HUES64 (cell line): ENCODE measurements around the gene QRICH1.
A peak's percentile ranks its signal among the peaks of the same experiment; 100 is the strongest.
"Not testable (repeated sequence)": the region's sequence is repeated elsewhere in the genome, so short reads cannot be mapped to it uniquely, and the experiment has no call there.

Experiments
- H3K27ac ChIP-seq: 2 replicates; pipeline ENCODE4 v1.7.0; 2013; ENCODE audit warnings: low read depth, low read length, inconsistent platforms
- H3K27me3 ChIP-seq: 2 replicates; pipeline ENCODE4 v1.6.1; 2013; ENCODE audit warnings: mild to moderate bottlenecking, low read length; ENCODE audit not compliant: insufficient read depth
- H3K36me3 ChIP-seq: 2 replicates; pipeline ENCODE4 v1.6.1; 2013; ENCODE audit warnings: mild to moderate bottlenecking, low read length; ENCODE audit not compliant: insufficient read depth
- H3K4me1 ChIP-seq: 2 replicates; pipeline ENCODE4 v1.6.1; 2013; ENCODE audit warnings: mild to moderate bottlenecking, low read length, moderate library complexity; ENCODE audit not compliant: insufficient read depth
- H3K4me3 ChIP-seq: 2 replicates; pipeline ENCODE4 v1.5.1; 2013; ENCODE audit warnings: mild to moderate bottlenecking, low read length, moderate library complexity
- H3K9ac ChIP-seq: 2 replicates; pipeline ENCODE4 v1.6.1; 2013; ENCODE audit warnings: mild to moderate bottlenecking, low read depth, low read length
- H3K9me3 ChIP-seq: 2 replicates; pipeline ENCODE4 v1.6.1; 2013; ENCODE audit warnings: low read depth, low read length; ENCODE audit not compliant: insufficient read depth
- WGBS: fragments of 150-250, 120-280 bp; methylation state at CpG from one replicate; pipeline ENCODE4 v1.1.7; 2013; ENCODE audit warnings: missing lambda C conversion rate; 5-methylcytosine and 5-hydroxymethylcytosine counted together

QRICH1 gene

GRCh38 chr3:49016414-49017228 lies 77.2 kb downstream of the QRICH1 start:
- no peak overlapping the region for H3K27ac ChIP-seq
- 93% methylated on average over 5 of the region's 6 CpGs for WGBS
- no peak overlapping the region for H3K9ac ChIP-seq
- H3K4me3 ChIP-seq, result 0 out of 2 replicates have a peak overlapping the region, but pooled peaks have one; percentile 90
- no peaks in the 10 kb centered on the region for H3K4me1 ChIP-seq
- H3K27me3 ChIP-seq, result no peaks in the 10 kb centered on the region
- peaks cover 51% of the 10 kb centered on the region for H3K36me3 ChIP-seq
- H3K9me3 ChIP-seq, result no peaks in the 10 kb centered on the region

GRCh38 chr3:49015765-49016164 lies 78.1 kb downstream of the QRICH1 start:
- H3K36me3 ChIP-seq, result peaks cover 56% of the 10 kb centered on the region
- no peak overlapping the region for H3K27ac ChIP-seq
- no peaks in the 10 kb centered on the region for H3K9me3 ChIP-seq
- WGBS, result 91% methylated on average over 6 of the region's 6 CpGs
- no peaks in the 10 kb centered on the region for H3K4me1 ChIP-seq
- H3K27me3 ChIP-seq, result no peaks in the 10 kb centered on the region
- no peak overlapping the region for H3K4me3 ChIP-seq
- no peak overlapping the region for H3K9ac ChIP-seq

GRCh38 chr3:49015072-49015471 lies 78.8 kb downstream of the QRICH1 start:
- Histone ChIP-seq H3K36me3 (peaks cover 56% of the 10 kb centered on the region), H3K9ac (no peak overlapping the region), H3K4me1 (no peaks in the 10 kb centered on the region), H3K9me3 (no peaks in the 10 kb centered on the region), H3K4me3 (no peak overlapping the region), H3K27me3 (no peaks in the 10 kb centered on the region), H3K27ac (no peak overlapping the region)
- WGBS, result 96% methylated on average over 8 of the region's 8 CpGs

- 91% methylated on average over 24 of the region's 24 CpGs for WGBS
Observed at GRCh38 chr3:49013738-49014660, 79.9 kb downstream of the QRICH1 start.

GRCh38 chr3:49013113-49013737 lies 80.6 kb downstream of the QRICH1 start:
- 95% methylated on average over 19 of the region's 19 CpGs for WGBS
- no peak overlapping the region for H3K27ac ChIP-seq
- H3K36me3 ChIP-seq, result peaks cover 61% of the 10 kb centered on the region
- 0 out of 2 replicates have a peak, but pooled peaks cover 5% of the 10 kb centered on the region for H3K4me1 ChIP-seq
- H3K9ac ChIP-seq, result no peak overlapping the region
- no peaks in the 10 kb centered on the region for H3K9me3 ChIP-seq
- H3K4me3 ChIP-seq, result no peak overlapping the region
- H3K27me3 ChIP-seq, result no peaks in the 10 kb centered on the region

More at GRCh38 chr3:49013738-49014660, 79.9 kb downstream of the QRICH1 start:
- no peaks in the 10 kb centered on the region for H3K27me3 ChIP-seq
- no peak overlapping the region for H3K4me3 ChIP-seq
- H3K4me1 ChIP-seq, result no peaks in the 10 kb centered on the region
- no peak overlapping the region for H3K27ac ChIP-seq
- H3K9me3 ChIP-seq, result no peaks in the 10 kb centered on the region
- H3K36me3 ChIP-seq, result peaks cover 61% of the 10 kb centered on the region
- no peak overlapping the region for H3K9ac ChIP-seq

GRCh38 chr3:49012441-49013017 lies 81.3 kb downstream of the QRICH1 start:
- Histone ChIP-seq H3K9ac (no peak overlapping the region), H3K27me3 (no peaks in the 10 kb centered on the region), H3K4me3 (no peak overlapping the region), H3K36me3 (peaks cover 61% of the 10 kb centered on the region), H3K4me1 (0 out of 2 replicates have a peak, but pooled peaks cover 6% of the 10 kb centered on the region), H3K9me3 (no peaks in the 10 kb centered on the region), H3K27ac (no peak overlapping the region)
- WGBS, result 94% methylated on average over 17 of the region's 17 CpGs

- peaks cover 37% of the 10 kb centered on the region for H3K36me3 ChIP-seq
- H3K27me3 ChIP-seq, result no peaks in the 10 kb centered on the region
- H3K27ac ChIP-seq, result no peak overlapping the region
- H3K4me1 ChIP-seq, result 0 out of 2 replicates have a peak, but pooled peaks cover 6% of the 10 kb centered on the region
- no peak overlapping the region for H3K9ac ChIP-seq
- H3K9me3 ChIP-seq, result no peaks in the 10 kb centered on the region
- WGBS, result 94% methylated on average over 3 of the region's 3 CpGs
- no peak overlapping the region for H3K4me3 ChIP-seq
Observed at GRCh38 chr3:49009396-49009795, 84.5 kb downstream of the QRICH1 start.

GRCh38 chr3:49008627-49009026 lies 85.2 kb downstream of the QRICH1 start:
- not testable (repeated sequence) for H3K27me3 ChIP-seq, H3K27ac ChIP-seq, H3K9ac ChIP-seq, H3K9me3 ChIP-seq, H3K4me1 ChIP-seq
- 96% methylated on average over 5 of the region's 5 CpGs for WGBS
- H3K36me3 ChIP-seq, result peaks cover 30% of the 10 kb centered on the region
- H3K4me3 ChIP-seq, result peak overlapping the region; percentile 96

- 17% methylated on average over 41 of the region's 41 CpGs for WGBS
- Histone ChIP-seq H3K9me3 (no peaks in the 10 kb centered on the region), H3K36me3 (peaks cover 23% of the 10 kb centered on the region), H3K4me3 (peak overlapping the region; percentile 96), H3K4me1 (0 out of 2 replicates have a peak, but pooled peaks cover 6% of the 10 kb centered on the region), H3K27me3 (no peaks in the 10 kb centered on the region), H3K9ac (peak overlapping the region; percentile 100), H3K27ac (peak overlapping the region; percentile 100)
Observed at GRCh38 chr3:49007771-49008528, 85.9 kb downstream of the QRICH1 start.
